OCI-LY3 (cell line): ENCODE results near the gene BMPER.

Source experiments
- H2AFZ ChIP-seq: fragments of 200-600, 300-600 bp; shearing (Covaris generic); 2 replicates; pipeline ENCODE4 v1.6.0; 2014; ENCODE audit warnings: antibody characterized with exemption, low read depth, low read length
- H3K27ac ChIP-seq: fragments of 200-600, 300-600 bp; sonication (generic); 2 replicates; pipeline ENCODE4 v1.5.1; 2014; ENCODE audit warnings: mild to moderate bottlenecking, low read length, moderate library complexity, mixed read lengths
- H3K27me3 ChIP-seq: fragments of 200-600, 300-600 bp; sonication (generic); 2 replicates; pipeline ENCODE4 v1.6.1; 2014; ENCODE audit warnings: low read depth, low read length, mixed read lengths
- H3K36me3 ChIP-seq: fragments of 200-600, 300-600 bp; sonication (generic); replicated peaks from 2 replicates; pipeline ENCODE3; 2014; ENCODE audit warnings: low read depth, low read length, mixed read lengths
- H3K4me1 ChIP-seq: fragments of 300-600, 200-600 bp; sonication (generic); 2 replicates; pipeline ENCODE4 v1.6.1; 2014; ENCODE audit warnings: low read length, mixed read lengths
- H3K4me2 ChIP-seq: fragments of 200-600, 300-600 bp; sonication (generic); 2 replicates; pipeline ENCODE4 v1.6.1; 2014; ENCODE audit warnings: low read length, mixed read lengths
- H3K4me3 ChIP-seq: fragments of 300-600, 200-600 bp; sonication (generic); 2 replicates; pipeline ENCODE4 v1.5.1; 2014; ENCODE audit warnings: antibody characterized with exemption, mild to moderate bottlenecking, low read length, moderate library complexity
- H3K79me2 ChIP-seq: fragments of 300-600, 200-600 bp; shearing (Covaris generic); 2 replicates; pipeline ENCODE4 v1.6.1; 2014; ENCODE audit warnings: mild to moderate bottlenecking, low read length, mixed read lengths
- H3K9ac ChIP-seq: fragments of 300-600, 200-600 bp; shearing (Covaris generic); 2 replicates; pipeline ENCODE4 v1.6.0; 2014; ENCODE audit warnings: mild to moderate bottlenecking, low read length, moderate library complexity
- H3K9me3 ChIP-seq: fragments of 200-600, 300-600 bp; shearing (Covaris generic); 2 replicates; pipeline ENCODE4 v1.6.1; 2014; ENCODE audit warnings: low read length, mixed read lengths; ENCODE audit not compliant: insufficient read depth
- H4K20me1 ChIP-seq: fragments of 200-600, 300-600 bp; sonication (generic); 2 replicates; pipeline ENCODE4 v1.6.1; 2016; ENCODE audit warnings: low read length, mixed read lengths; ENCODE audit not compliant: insufficient read depth
- CTCF ChIP-seq: fragments of 200-600, 300-600 bp; sonication (generic); IDR thresholded peaks from 2 replicates; pipeline ENCODE4 v1.5.1; 2014; ENCODE audit warnings: antibody characterized with exemption, low read length, low read depth
- EZH2phosphoT487 ChIP-seq: fragments of 200-600 bp; shearing (Covaris generic); IDR thresholded peaks from 2 replicates; pipeline ENCODE4 v1.6.1; 2018; ENCODE audit warnings: antibody characterized with exemption, mixed run types, low read depth

BMPER gene

GRCh38 chr7:33998476-33998875, 93.1 kb downstream of the BMPER start:
- Histone ChIP-seq H3K4me1 (no peaks in the 10 kb centered on the region), H2AFZ (no peak overlapping the region), H3K9ac (no peak overlapping the region), H3K27me3 (no peaks in the 10 kb centered on the region), H4K20me1 (no peaks in the 10 kb centered on the region), H3K79me2 (no peaks in the 10 kb centered on the region), H3K36me3 (no peaks in the 10 kb centered on the region), H3K27ac (no peak overlapping the region), H3K4me2 (no peak overlapping the region), H3K9me3 (no peaks in the 10 kb centered on the region), H3K4me3 (no peak overlapping the region)
- TF ChIP-seq CTCF (no peak), EZH2phosphoT487 (no peak)

- no peak overlapping the region for H3K9ac ChIP-seq
- TF ChIP-seq CTCF (no peak), EZH2phosphoT487 (no peak)
These were observed 105.8 kb downstream of the BMPER start for GRCh38 chr7:34011017-34011695.

GRCh38 chr7:34011696-34012095, 106.4 kb downstream of the BMPER start:
- Histone ChIP-seq H2AFZ (no peak overlapping the region), H3K79me2 (no peaks in the 10 kb centered on the region), H3K36me3 (no peaks in the 10 kb centered on the region), H3K4me3 (no peak overlapping the region), H3K27me3 (no peaks in the 10 kb centered on the region), H4K20me1 (no peaks in the 10 kb centered on the region), H3K4me1 (no peaks in the 10 kb centered on the region), H3K4me2 (no peak overlapping the region), H3K27ac (no peak overlapping the region), H3K9me3 (no peaks in the 10 kb centered on the region), H3K9ac (no peak overlapping the region)
- TF ChIP-seq CTCF (no peak), EZH2phosphoT487 (no peak)

More at GRCh38 chr7:34011017-34011695, 105.8 kb downstream of the BMPER start:
- Histone ChIP-seq H3K4me2 (no peak overlapping the region), H2AFZ (no peak overlapping the region), H3K79me2 (no peaks in the 10 kb centered on the region), H3K9me3 (no peaks in the 10 kb centered on the region), H3K4me3 (no peak overlapping the region), H3K4me1 (no peaks in the 10 kb centered on the region), H3K36me3 (no peaks in the 10 kb centered on the region), H3K27me3 (no peaks in the 10 kb centered on the region), H4K20me1 (no peaks in the 10 kb centered on the region), H3K27ac (no peak overlapping the region)

DNA sequence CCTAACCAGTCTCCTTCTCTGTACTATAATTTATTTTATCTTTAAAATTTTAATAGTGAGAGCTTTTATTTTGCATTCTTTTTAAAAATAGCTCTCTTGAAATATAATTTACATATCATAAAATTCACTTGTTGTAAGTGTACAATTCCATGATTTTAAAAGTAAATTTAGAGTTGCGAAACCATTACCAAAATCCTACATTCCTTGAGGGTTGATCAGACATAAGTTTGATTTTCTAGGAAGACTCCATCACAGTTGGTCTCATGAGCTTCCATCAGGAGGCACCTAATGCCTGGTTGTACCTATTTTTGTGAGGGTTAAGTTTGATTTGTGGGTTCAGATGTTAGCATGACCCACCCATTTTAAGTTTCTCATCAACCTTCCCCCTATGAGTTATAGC, 108.1 kb downstream of the BMPER start:
- Histone ChIP-seq H3K4me1 (no peaks in the 10 kb centered on the region), H3K79me2 (no peaks in the 10 kb centered on the region), H3K27ac (no peak overlapping the region), H4K20me1 (no peaks in the 10 kb centered on the region), H3K36me3 (no peaks in the 10 kb centered on the region), H3K4me2 (no peak overlapping the region), H3K27me3 (no peaks in the 10 kb centered on the region), H3K9me3 (no peaks in the 10 kb centered on the region), H3K4me3 (no peak overlapping the region), H2AFZ (no peak overlapping the region), H3K9ac (no peak overlapping the region)
- TF ChIP-seq CTCF (no peak), EZH2phosphoT487 (no peak)
